Endothelial cell of umbilical vein (primary cell): ENCODE data around the gene WDR49. TPM values are rescaled to one million over a fixed set of nuclear protein-coding genes. Genes with fewer than 3 reads are reported as not detected.

Source experiments
- BruUV-seq: library from RNA; stranded (reverse); fragments of 400-500 nt; replicated peaks from 2 replicates; lab custom pipeline; 2021; lab: Mats Ljungman, UMichigan
- CTCF ChIA-PET: fragments of 300-600, 350-600 bp; sonication (Branson Sonifier 250); formaldehyde crosslinking; loops from one replicate; lab custom pipeline; 2021; ENCODE audit warnings: antibody characterized with exemption, inconsistent platforms; lab: Charles Lee
- POLR2A ChIA-PET: fragments of 300-600, 350-600 bp; sonication (Branson Sonifier 250); formaldehyde crosslinking; loops from one replicate; lab custom pipeline; 2021; ENCODE audit warnings: antibody characterized with exemption, inconsistent platforms; lab: Charles Lee
- DNase-seq: peaks from one replicate; pipeline ENCODE4 v3.0.0-alpha.2; 2011; ENCODE audit warnings: low read depth, low spot score
- FAIRE-seq: peaks from 2 replicates; lab custom pipeline; 2011; peaks lifted over from hg19 to GRCh38; lab: Jason Lieb, UNC
- H2AFZ ChIP-seq: 2 replicates; pipeline ENCODE4 v1.6.0; 2012; ENCODE audit warnings: low read depth, low read length, control low read depth, inconsistent platforms
- H3K27ac ChIP-seq: 2 replicates; pipeline ENCODE4 v1.5.1; 2011; ENCODE audit warnings: low read depth, mild to moderate bottlenecking, control low read depth, low read length, moderate library complexity; ENCODE audit not compliant: insufficient read depth
- H3K27me3 ChIP-seq, 2 experiments: 2 replicates each; pipeline versions ENCODE4 v1.6.0 to v1.6.1; 2011; ENCODE audit warnings: low read length in 2 of 2, mixed read lengths in 1 of 2; ENCODE audit not compliant: control insufficient read depth in 2 of 2, insufficient read depth in 2 of 2
- H3K36me3 ChIP-seq, 2 experiments: 2 replicates in 1 of 2; 3 replicates in 1 of 2; pipeline ENCODE4 v1.5.1; 2011; ENCODE audit warnings: low read length in 2 of 2, mild to moderate bottlenecking in 1 of 2, moderate library complexity in 1 of 2; ENCODE audit not compliant: control insufficient read depth in 2 of 2, insufficient read depth in 2 of 2; ENCODE audit errors: extremely low read depth in 1 of 2
- H3K4me1 ChIP-seq: 3 replicates; pipeline ENCODE4 v1.5.1; 2011; ENCODE audit warnings: mild to moderate bottlenecking, low read length; ENCODE audit not compliant: control insufficient read depth, insufficient read depth; ENCODE audit errors: extremely low read depth
- H3K4me2 ChIP-seq: 2 replicates; pipeline ENCODE4 v1.6.1; 2011; ENCODE audit warnings: low read length, control low read depth, mixed read lengths; ENCODE audit not compliant: insufficient read depth
- H3K4me3 ChIP-seq, 3 experiments: fragments of 200-600 bp in 1 of 3; sonication (generic), shearing (Covaris generic) in 1 of 3; replicated peaks in 1 of 3; 2 replicates each; pipeline ENCODE4 v1.5.1; 2011 to 2016; ENCODE audit warnings: control low read depth in 3 of 3, low read length in 3 of 3, mild to moderate bottlenecking in 2 of 3, inconsistent platforms in 1 of 3, low read depth in 1 of 3, moderate library complexity in 1 of 3; ENCODE audit not compliant: insufficient read depth in 1 of 3
- H3K79me2 ChIP-seq: 2 replicates; pipeline ENCODE4 v1.6.0; 2012; ENCODE audit warnings: low read length, inconsistent platforms; ENCODE audit not compliant: control insufficient read depth, insufficient read depth
- H3K9ac ChIP-seq: replicated peaks from 2 replicates; pipeline ENCODE3; 2011; ENCODE audit warnings: low read length, control low read depth; ENCODE audit not compliant: insufficient read depth; ENCODE audit errors: extremely low read depth
- H3K9me1 ChIP-seq: replicated peaks from 3 replicates; pipeline ENCODE4 v1.6.0; 2011; ENCODE audit warnings: mild to moderate bottlenecking, low read length; ENCODE audit not compliant: control insufficient read depth, insufficient read depth; ENCODE audit errors: extremely low read depth
- H3K9me3 ChIP-seq: replicated peaks from 2 replicates; pipeline ENCODE4 v1.5.1; 2012; ENCODE audit warnings: low read length, inconsistent platforms; ENCODE audit not compliant: control insufficient read depth, insufficient read depth
- H4K20me1 ChIP-seq: replicated peaks from 2 replicates; pipeline ENCODE3; 2011; ENCODE audit warnings: mild to moderate bottlenecking, low read length; ENCODE audit not compliant: control insufficient read depth, insufficient read depth; ENCODE audit errors: extremely low read depth
- CTCF ChIP-seq, 2 donors: IDR thresholded peaks; 1 replicate in 1 of 2; 2 replicates in 1 of 2; pipeline ENCODE4 v1.5.1; 2011; ENCODE audit warnings: low read length in 2 of 2, mild to moderate bottlenecking in 2 of 2, moderate library complexity in 2 of 2, control low read depth in 1 of 2, inconsistent platforms in 1 of 2, low read depth in 1 of 2; ENCODE audit not compliant: insufficient read depth in 1 of 2; ENCODE audit errors: extremely low read depth in 1 of 2
- EZH2 ChIP-seq: IDR thresholded peaks from 2 replicates; pipeline ENCODE4 v1.6.1; 2012; ENCODE audit warnings: borderline replicate concordance, low read depth, mild to moderate bottlenecking, moderate library complexity, low read length, inconsistent platforms; ENCODE audit not compliant: severe bottlenecking
- FOS ChIP-seq: IDR thresholded peaks from 2 replicates; pipeline ENCODE4 v1.6.1; 2011; ENCODE audit warnings: mild to moderate bottlenecking, low read length, moderate library complexity, borderline replicate concordance; ENCODE audit not compliant: insufficient read depth
- GATA2 ChIP-seq: IDR thresholded peaks from 2 replicates; pipeline ENCODE4 v1.7.0; 2011; ENCODE audit warnings: low read depth, mild to moderate bottlenecking, moderate library complexity, mixed read lengths, low read length; ENCODE audit not compliant: insufficient read length, insufficient read depth
- JUN ChIP-seq: IDR thresholded peaks from 2 replicates; pipeline ENCODE4 v1.6.1; 2011; ENCODE audit warnings: borderline replicate concordance, low read depth; ENCODE audit not compliant: insufficient read length, insufficient read depth
- MAX ChIP-seq: IDR thresholded peaks from 2 replicates; pipeline ENCODE4 v1.6.1; 2011; ENCODE audit not compliant: insufficient read depth, insufficient read length
- MYC ChIP-seq: IDR thresholded peaks from one replicate; pipeline ENCODE4 v1.6.1; 2011; ENCODE audit warnings: mild to moderate bottlenecking, low read depth, low read length
- POLR2A ChIP-seq: IDR thresholded peaks from 2 replicates; pipeline ENCODE4 v1.6.1; 2012; ENCODE audit warnings: low read depth, mild to moderate bottlenecking, control low read depth, low read length
- POLR2AphosphoS5 ChIP-seq: IDR thresholded peaks from 2 replicates; pipeline ENCODE4 v1.6.1; 2012; ENCODE audit warnings: low read depth, mild to moderate bottlenecking, control low read depth, low read length, moderate library complexity; ENCODE audit not compliant: insufficient read depth
- dilution Hi-C: fragments of 300-500 bp; cut with MboI; formaldehyde crosslinking; loops from one replicate; pipeline ENCODE4 v1.15.0; 2019; ENCODE audit warnings: low sequenced_read_pairs; ENCODE audit not compliant: extremely low pct_ligation_motif_present
- intact Hi-C: fragments of 100-400 bp; cut with micrococcal nuclease; formaldehyde crosslinking; loops from one replicate; pipeline ENCODE4 v1.10.0; 2022
- polyA plus RNA-seq, 4 experiments: library from polyadenylated mRNA; depleted of rRNA in 3 of 4; stranded (reverse) in 3 of 4; unstranded in 1 of 4; fragments of >200 nt; gene quantifications; 2 replicates each; pipeline versions ENCODE4 v1.2.1 to v1.2.3, GENCODE V29; 2011 to 2012; ENCODE audit warnings: missing spikeins in 1 of 4
- total RNA-seq: library from RNA; stranded (reverse); gene quantifications from 2 replicates; pipeline ENCODE4 v1.2.3, GENCODE V29; 2021

The WDR49 gene
- total and polyA plus RNA-seq, 2 donors (not counting 3 experiments of a cell fraction or from before 2014, with no cell fraction given): not detected

- no peak for FAIRE-seq
- H2AFZ ChIP-seq: no peak overlapping the region
- dilution Hi-C loops (no loop called here), intact Hi-C loops (no loop called here)
- no peaks in the 10 kb centered on the region for H4K20me1 ChIP-seq
- no peaks in the 10 kb centered on the region for H3K36me3 ChIP-seq
- no peak for DNase-seq
- H3K9ac ChIP-seq: no peak overlapping the region
- ChIA-PET POLR2A (no interaction called here), CTCF (interaction anchor here (1.6 kb wide), 1 partner anchor 22 kb away, joined by 5 read pairs; no protein-coding TSS in a partner anchor)
- H3K4me2 ChIP-seq: no peak overlapping the region
- H3K9me3 ChIP-seq: no peaks in the 10 kb centered on the region
- no peaks in the 10 kb centered on the region for H3K27me3 ChIP-seq
- no peak overlapping the region for H3K27ac ChIP-seq
- no peak for TF ChIP-seq MYC
- no peak for TF ChIP-seq FOS
- TF ChIP-seq JUN: no peak
- no peak for TF ChIP-seq EZH2
- TF ChIP-seq POLR2AphosphoS5: no peak
- TF ChIP-seq GATA2: no peak
- TF ChIP-seq POLR2A: no peak
- TF ChIP-seq MAX: no peak
- TF ChIP-seq CTCF (IDR thresholded peaks at IDR 0.05; ENCODE audit: extremely low read depth in 1 of 2, insufficient read depth in 1 of 2, low read depth in 1 of 2, low read length in 2 of 2): no peak
- no peaks in the 10 kb centered on the region for H3K4me1 ChIP-seq
- H3K9me1 ChIP-seq: no peaks in the 10 kb centered on the region
- no peak overlapping the region for H3K4me3 ChIP-seq
- no TSS peak for BruUV-seq
- H3K79me2 ChIP-seq: no peaks in the 10 kb centered on the region
These were observed 9.2 kb upstream of the WDR49 start for GRCh38 chr3:167662919-167663400.
